ENCODE data around the gene SOWAHD.
A peak's percentile ranks its signal among the peaks of the same experiment; 100 is the strongest.

SOWAHD gene, protein sequence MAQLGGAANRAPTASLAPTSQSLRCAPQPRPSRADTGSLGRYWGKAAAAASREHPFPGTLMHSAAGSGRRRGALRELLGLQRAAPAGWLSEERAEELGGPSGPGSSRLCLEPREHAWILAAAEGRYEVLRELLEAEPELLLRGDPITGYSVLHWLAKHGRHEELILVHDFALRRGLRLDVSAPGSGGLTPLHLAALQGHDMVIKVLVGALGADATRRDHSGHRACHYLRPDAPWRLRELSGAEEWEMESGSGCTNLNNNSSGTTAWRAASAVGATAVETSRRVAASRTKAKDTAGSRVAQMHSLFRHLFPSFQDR

GRCh38 chrX:119757979-119758730 is at the start of gene SOWAHD:
TSS of gene SOWAHD (plus strand) at chrX:119758588. CDS start at chrX:119758668, 80 bp downstream.
- peak within 1 kb of the TSS; percentile 37 for H3K4me3 ChIP-seq (ENCODE audit: low read length)
- no peak for DNase-seq (ENCODE audit: low read depth)
- TF ChIP-seq, protein P1, sequence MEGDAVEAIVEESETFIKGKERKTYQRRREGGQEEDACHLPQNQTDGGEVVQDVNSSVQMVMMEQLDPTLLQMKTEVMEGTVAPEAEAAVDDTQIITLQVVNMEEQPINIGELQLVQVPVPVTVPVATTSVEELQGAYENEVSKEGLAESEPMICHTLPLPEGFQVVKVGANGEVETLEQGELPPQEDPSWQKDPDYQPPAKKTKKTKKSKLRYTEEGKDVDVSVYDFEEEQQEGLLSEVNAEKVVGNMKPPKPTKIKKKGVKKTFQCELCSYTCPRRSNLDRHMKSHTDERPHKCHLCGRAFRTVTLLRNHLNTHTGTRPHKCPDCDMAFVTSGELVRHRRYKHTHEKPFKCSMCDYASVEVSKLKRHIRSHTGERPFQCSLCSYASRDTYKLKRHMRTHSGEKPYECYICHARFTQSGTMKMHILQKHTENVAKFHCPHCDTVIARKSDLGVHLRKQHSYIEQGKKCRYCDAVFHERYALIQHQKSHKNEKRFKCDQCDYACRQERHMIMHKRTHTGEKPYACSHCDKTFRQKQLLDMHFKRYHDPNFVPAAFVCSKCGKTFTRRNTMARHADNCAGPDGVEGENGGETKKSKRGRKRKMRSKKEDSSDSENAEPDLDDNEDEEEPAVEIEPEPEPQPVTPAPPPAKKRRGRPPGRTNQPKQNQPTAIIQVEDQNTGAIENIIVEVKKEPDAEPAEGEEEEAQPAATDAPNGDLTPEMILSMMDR (conservative IDR thresholded peaks at IDR 0.05; ENCODE audit: low read depth, low read length): no peak

DNA sequence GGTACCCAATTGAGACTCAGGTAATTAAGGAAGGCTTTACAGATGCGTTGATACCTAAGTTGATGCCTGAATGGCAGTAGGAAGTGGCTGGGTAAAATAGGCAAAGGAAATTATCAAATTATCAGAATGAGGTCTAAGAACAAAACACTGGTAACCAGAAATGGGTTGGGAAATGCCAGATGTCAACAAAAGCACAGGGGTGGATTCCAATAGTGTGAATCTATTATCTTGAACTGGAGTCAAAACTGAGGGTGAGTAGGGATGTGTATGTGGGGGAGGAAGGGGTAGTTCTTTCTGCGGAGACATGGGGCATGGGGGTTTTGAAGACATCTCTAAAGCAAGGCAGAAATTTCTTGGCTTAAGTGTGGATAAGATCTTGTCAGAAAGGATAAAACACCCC is 49.5 kb upstream of the SOWAHD start:
- no peak for DNase-seq (ENCODE audit: low read depth)
- TF ChIP-seq, protein P1 (conservative IDR thresholded peaks at IDR 0.05; ENCODE audit: low read depth, low read length): no peak
- H3K4me3 ChIP-seq (ENCODE audit: low read length): no peak overlapping the region

DNA sequence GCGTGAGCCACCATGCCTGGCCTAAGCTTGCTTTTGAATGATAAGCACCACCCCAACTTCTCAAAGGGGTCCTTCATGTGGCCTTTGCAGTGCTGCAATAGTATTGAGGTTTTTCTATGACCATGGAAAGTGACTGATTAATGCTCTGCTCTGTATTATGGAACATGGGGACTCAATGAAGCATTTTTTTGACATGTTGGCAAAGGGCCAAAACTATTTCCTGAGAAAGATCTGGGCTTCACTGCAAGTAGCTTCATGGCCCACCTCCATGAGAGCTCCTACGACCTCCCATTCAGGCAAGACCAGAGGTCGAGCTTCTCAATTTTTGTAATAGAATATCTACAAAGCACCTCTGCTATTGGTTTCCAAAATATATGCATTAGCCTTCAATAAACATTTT is 48.8 kb upstream of the SOWAHD start:
- DNase-seq (ENCODE audit: low read depth): no peak
- no peak overlapping the region for H3K4me3 ChIP-seq (ENCODE audit: low read length)
- TF ChIP-seq, protein P1 (conservative IDR thresholded peaks at IDR 0.05; ENCODE audit: low read depth, low read length): no peak

GRCh38 chrX:119721487-119721886 is 36.9 kb upstream of the SOWAHD start:
- TF ChIP-seq, protein P1 (conservative IDR thresholded peaks at IDR 0.05; ENCODE audit: low read depth, low read length): no peak
- DNase-seq (ENCODE audit: low read depth): no peak
- no peak overlapping the region for H3K4me3 ChIP-seq (ENCODE audit: low read length)

DNA sequence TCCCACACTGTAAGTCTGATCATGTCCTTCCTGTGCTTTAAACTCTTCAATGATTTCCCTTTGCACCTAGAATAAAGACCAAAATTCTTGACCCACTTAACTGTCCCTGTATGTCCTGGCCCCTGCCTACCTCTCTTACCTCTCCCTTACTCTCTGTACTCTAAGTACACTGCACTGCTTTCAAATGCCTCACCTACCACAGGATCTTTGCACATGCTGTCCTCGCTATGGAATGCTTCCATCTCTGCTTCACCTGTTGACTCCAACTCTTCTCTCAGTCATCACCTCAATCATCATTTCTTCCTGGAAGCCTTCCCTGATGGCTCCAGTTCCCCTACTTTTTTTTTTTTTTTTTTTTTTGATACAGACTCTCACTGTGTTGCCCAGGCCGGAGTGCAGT is 36.5 kb upstream of the SOWAHD start:
- no peak for DNase-seq (ENCODE audit: low read depth)
- no peak overlapping the region for H3K4me3 ChIP-seq (ENCODE audit: low read length)

GRCh38 chrX:119726900-119727555 is 31.4 kb upstream of the SOWAHD start:
- no peak for DNase-seq (ENCODE audit: low read depth)
- no peak overlapping the region for H3K4me3 ChIP-seq (ENCODE audit: low read length)
- TF ChIP-seq, protein P1 (conservative IDR thresholded peaks at IDR 0.05; ENCODE audit: low read depth, low read length): no peak

More for the DNA sequence above, 36.5 kb upstream of the SOWAHD start:
- TF ChIP-seq, protein P1 (conservative IDR thresholded peaks at IDR 0.05; ENCODE audit: low read depth, low read length): no peak
